HepG2 (cell line): ENCODE results near the gene POLRMT. TPM values are rescaled to one million over a fixed set of nuclear protein-coding genes. Genes with fewer than 3 reads are reported as not detected.

ENCODE experiments used
- ARID2 ChIP-seq: sonication (generic); formaldehyde crosslinking; IDR thresholded peaks from 2 replicates; pipeline ENCODE4 v1.8.1; 2022; ENCODE audit warnings: mild to moderate bottlenecking, missing genetic modification reagents, borderline replicate concordance
- EP300 ChIP-seq, 3 experiments: sonication (generic) in 1 of 3; formaldehyde crosslinking in 1 of 3; IDR thresholded peaks; 2 replicates each; pipeline versions ENCODE4 v1.5.1 to v1.6.1; 2011 to 2020; ENCODE audit warnings: low read depth in 2 of 3, low read length in 2 of 3, borderline replicate concordance in 1 of 3, improper control_type of control experiment in 1 of 3, mild to moderate bottlenecking in 1 of 3, missing genetic modification reagents in 1 of 3, moderate library complexity in 1 of 3
- GATAD1 ChIP-seq: IDR thresholded peaks from 2 replicates; pipeline ENCODE4 v1.6.1; 2016; ENCODE audit warnings: missing genetic modification reagents, missing compliant biosample characterization
- HNRNPL ChIP-seq: fragments of 200-400 bp; formaldehyde crosslinking; IDR thresholded peaks from 2 replicates; pipeline ENCODE4 v1.6.1; 2017; ENCODE audit warnings: mild to moderate bottlenecking, low read depth, low read length
- MXD1 ChIP-seq: sonication (generic); formaldehyde crosslinking; IDR thresholded peaks from 2 replicates; pipeline ENCODE4 v1.4.0; 2020; ENCODE audit warnings: mild to moderate bottlenecking, missing genetic modification reagents
- MYC ChIP-seq: sonication (generic); formaldehyde crosslinking; IDR thresholded peaks from 2 replicates; pipeline ENCODE4 v1.9.0; 2021; ENCODE audit warnings: missing genetic modification reagents, borderline replicate concordance
- PPARG ChIP-seq: conservative IDR thresholded peaks from 2 replicates; pipeline ENCODE4 v1.6.1; 2016; ENCODE audit warnings: missing biosample characterization, missing genetic modification reagents
- REXO4 ChIP-seq: sonication (generic); formaldehyde crosslinking; IDR thresholded peaks from 2 replicates; pipeline ENCODE4 v1.8.0; 2022; ENCODE audit warnings: missing genetic modification reagents, mild to moderate bottlenecking, borderline replicate concordance
- SAP130 ChIP-seq: IDR thresholded peaks from 2 replicates; pipeline ENCODE4 v1.6.1; 2016; ENCODE audit warnings: low read depth
- SRF ChIP-seq: IDR thresholded peaks from 2 replicates; pipeline ENCODE4 v1.6.1; 2011; ENCODE audit warnings: mild to moderate bottlenecking, low read depth, low read length, moderate library complexity
- ZNF232 ChIP-seq: sonication (generic); formaldehyde crosslinking; IDR thresholded peaks from 2 replicates; pipeline ENCODE4 v1.4.0; 2020; ENCODE audit warnings: missing genetic modification reagents, borderline replicate concordance
- ZNF44 ChIP-seq: sonication (generic); formaldehyde crosslinking; IDR thresholded peaks from 2 replicates; pipeline ENCODE4 v1.5.1; 2020; ENCODE audit warnings: mild to moderate bottlenecking, missing genetic modification reagents
- ZNF441 ChIP-seq: sonication (generic); formaldehyde crosslinking; IDR thresholded peaks from 2 replicates; pipeline ENCODE4 v1.7.0; 2021; ENCODE audit warnings: missing genetic modification reagents, borderline replicate concordance
- ZNF563 ChIP-seq: sonication (generic); formaldehyde crosslinking; IDR thresholded peaks from 2 replicates; pipeline ENCODE4 v1.8.0; 2022; ENCODE audit warnings: mild to moderate bottlenecking, moderate library complexity, missing genetic modification reagents
- ZNF614 ChIP-seq: IDR thresholded peaks from 2 replicates; pipeline ENCODE4 v1.6.1; 2018; ENCODE audit warnings: missing biosample characterization, missing genetic modification reagents, inconsistent platforms, borderline replicate concordance
- ZNF619 ChIP-seq: sonication (generic); formaldehyde crosslinking; IDR thresholded peaks from 2 replicates; pipeline ENCODE4 v1.4.0; 2020; ENCODE audit warnings: mild to moderate bottlenecking, missing genetic modification reagents
- polyA plus RNA-seq, 8 experiments: library from polyadenylated mRNA; depleted of rRNA in 3 of 8; stranded (reverse) in 7 of 8; unstranded in 1 of 8; fragments of >200 nt; fragmentation: Illumina TruSeq in 4 of 8; extraction: Trizol in 4 of 8; gene quantifications; 2 replicates each; pipeline versions ENCODE4 v1.2.1 to v1.2.3, GENCODE V29; 2011 to 2016; ENCODE audit warnings: low read depth in 4 of 8, missing spikeins in 1 of 8, mixed read lengths in 1 of 8; ENCODE audit not compliant: insufficient read depth in 1 of 8
- total RNA-seq, 5 experiments: library from RNA; depleted of rRNA; stranded (reverse); fragments of >200 nt; fragmentation: Illumina TruSeq; extraction: Trizol; gene quantifications; 2 replicates each; pipeline ENCODE4 v1.2.3, GENCODE V29; 2016; ENCODE audit warnings: low read depth in 1 of 5
- TF ChIP-seq, protein P1 (sequence below): sonication (generic); formaldehyde crosslinking; IDR thresholded peaks from 2 replicates; pipeline ENCODE4 v1.4.0; 2020; ENCODE audit warnings: missing genetic modification reagents, borderline replicate concordance
- TF ChIP-seq, protein P2 (sequence below): sonication (generic); formaldehyde crosslinking; IDR thresholded peaks from 2 replicates; pipeline ENCODE4 v1.4.0; 2020; ENCODE audit warnings: missing genetic modification reagents
- TF ChIP-seq, protein P3 (sequence below): sonication (generic); formaldehyde crosslinking; IDR thresholded peaks from 2 replicates; pipeline ENCODE4 v1.4.0; 2020; ENCODE audit warnings: missing genetic modification reagents

Gene POLRMT
- total and polyA plus RNA-seq, 2 of the 13 experiments (the other 11 are each of a cell fraction or from before 2014, with no cell fraction given), result 78.0 to 101 TPM

- TF ChIP-seq GATAD1 (peak; percentile 65), ZNF441 (CRISPR knock-in tag) (peak; percentile 96), HNRNPL (no peak), MYC (CRISPR knock-in tag) (peak; percentile 22; the same call in 1 of the 2 replicates), SAP130 (peak; percentile 94), ARID2 (no peak), ZNF44 (CRISPR knock-in tag) (no peak), ZNF563 (CRISPR knock-in tag) (peak; percentile 91), PPARG (CRISPR knock-in tag) (0 out of 2 replicates have a peak, but pooled peaks have one; percentile 15), EP300 (IDR thresholded peaks at IDR 0.05; ENCODE audit: low read depth in 2 of 2, low read length in 2 of 2) (0 out of 4 replicates have a peak, but pooled peaks of 1 of the 2 experiments have one; percentile 23), EP300 (CRISPR knock-in tag; IDR thresholded peaks at IDR 0.05; ENCODE audit: borderline replicate concordance) (no peak), MXD1 (CRISPR knock-in tag) (peak; percentile 23; the same call in 1 of the 2 replicates), ZNF614 (CRISPR knock-in tag) (peak; percentile 79; the same call in 1 of the 2 replicates), REXO4 (no peak), ZNF232 (0 out of 2 replicates have a peak, but pooled peaks have one; percentile 46), ZNF619 (CRISPR knock-in tag) (0 out of 2 replicates have a peak, but pooled peaks have one; percentile 52), SRF (no peak)
- TF ChIP-seq, protein P1, sequence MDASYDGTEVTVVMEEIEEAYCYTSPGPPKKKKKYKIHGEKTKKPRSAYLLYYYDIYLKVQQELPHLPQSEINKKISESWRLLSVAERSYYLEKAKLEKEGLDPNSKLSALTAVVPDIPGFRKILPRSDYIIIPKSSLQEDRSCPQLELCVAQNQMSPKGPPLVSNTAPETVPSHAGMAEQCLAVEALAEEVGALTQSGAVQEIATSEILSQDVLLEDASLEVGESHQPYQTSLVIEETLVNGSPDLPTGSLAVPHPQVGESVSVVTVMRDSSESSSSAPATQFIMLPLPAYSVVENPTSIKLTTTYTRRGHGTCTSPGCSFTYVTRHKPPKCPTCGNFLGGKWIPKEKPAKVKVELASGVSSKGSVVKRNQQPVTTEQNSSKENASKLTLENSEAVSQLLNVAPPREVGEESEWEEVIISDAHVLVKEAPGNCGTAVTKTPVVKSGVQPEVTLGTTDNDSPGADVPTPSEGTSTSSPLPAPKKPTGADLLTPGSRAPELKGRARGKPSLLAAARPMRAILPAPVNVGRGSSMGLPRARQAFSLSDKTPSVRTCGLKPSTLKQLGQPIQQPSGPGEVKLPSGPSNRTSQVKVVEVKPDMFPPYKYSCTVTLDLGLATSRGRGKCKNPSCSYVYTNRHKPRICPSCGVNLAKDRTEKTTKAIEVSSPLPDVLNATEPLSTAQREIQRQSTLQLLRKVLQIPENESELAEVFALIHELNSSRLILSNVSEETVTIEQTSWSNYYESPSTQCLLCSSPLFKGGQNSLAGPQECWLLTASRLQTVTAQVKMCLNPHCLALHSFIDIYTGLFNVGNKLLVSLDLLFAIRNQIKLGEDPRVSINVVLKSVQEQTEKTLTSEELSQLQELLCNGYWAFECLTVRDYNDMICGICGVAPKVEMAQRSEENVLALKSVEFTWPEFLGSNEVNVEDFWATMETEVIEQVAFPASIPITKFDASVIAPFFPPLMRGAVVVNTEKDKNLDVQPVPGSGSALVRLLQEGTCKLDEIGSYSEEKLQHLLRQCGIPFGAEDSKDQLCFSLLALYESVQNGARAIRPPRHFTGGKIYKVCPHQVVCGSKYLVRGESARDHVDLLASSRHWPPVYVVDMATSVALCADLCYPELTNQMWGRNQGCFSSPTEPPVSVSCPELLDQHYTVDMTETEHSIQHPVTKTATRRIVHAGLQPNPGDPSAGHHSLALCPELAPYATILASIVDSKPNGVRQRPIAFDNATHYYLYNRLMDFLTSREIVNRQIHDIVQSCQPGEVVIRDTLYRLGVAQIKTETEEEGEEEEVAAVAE, result peak; percentile 33; the same call in 1 of the 2 replicates
- TF ChIP-seq, protein P2, sequence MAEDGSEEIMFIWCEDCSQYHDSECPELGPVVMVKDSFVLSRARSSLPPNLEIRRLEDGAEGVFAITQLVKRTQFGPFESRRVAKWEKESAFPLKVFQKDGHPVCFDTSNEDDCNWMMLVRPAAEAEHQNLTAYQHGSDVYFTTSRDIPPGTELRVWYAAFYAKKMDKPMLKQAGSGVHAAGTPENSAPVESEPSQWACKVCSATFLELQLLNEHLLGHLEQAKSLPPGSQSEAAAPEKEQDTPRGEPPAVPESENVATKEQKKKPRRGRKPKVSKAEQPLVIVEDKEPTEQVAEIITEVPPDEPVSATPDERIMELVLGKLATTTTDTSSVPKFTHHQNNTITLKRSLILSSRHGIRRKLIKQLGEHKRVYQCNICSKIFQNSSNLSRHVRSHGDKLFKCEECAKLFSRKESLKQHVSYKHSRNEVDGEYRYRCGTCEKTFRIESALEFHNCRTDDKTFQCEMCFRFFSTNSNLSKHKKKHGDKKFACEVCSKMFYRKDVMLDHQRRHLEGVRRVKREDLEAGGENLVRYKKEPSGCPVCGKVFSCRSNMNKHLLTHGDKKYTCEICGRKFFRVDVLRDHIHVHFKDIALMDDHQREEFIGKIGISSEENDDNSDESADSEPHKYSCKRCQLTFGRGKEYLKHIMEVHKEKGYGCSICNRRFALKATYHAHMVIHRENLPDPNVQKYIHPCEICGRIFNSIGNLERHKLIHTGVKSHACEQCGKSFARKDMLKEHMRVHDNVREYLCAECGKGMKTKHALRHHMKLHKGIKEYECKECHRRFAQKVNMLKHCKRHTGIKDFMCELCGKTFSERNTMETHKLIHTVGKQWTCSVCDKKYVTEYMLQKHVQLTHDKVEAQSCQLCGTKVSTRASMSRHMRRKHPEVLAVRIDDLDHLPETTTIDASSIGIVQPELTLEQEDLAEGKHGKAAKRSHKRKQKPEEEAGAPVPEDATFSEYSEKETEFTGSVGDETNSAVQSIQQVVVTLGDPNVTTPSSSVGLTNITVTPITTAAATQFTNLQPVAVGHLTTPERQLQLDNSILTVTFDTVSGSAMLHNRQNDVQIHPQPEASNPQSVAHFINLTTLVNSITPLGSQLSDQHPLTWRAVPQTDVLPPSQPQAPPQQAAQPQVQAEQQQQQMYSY (CRISPR knock-in tag), result peak; percentile 36; the same call in 1 of the 2 replicates
- TF ChIP-seq, protein P3, sequence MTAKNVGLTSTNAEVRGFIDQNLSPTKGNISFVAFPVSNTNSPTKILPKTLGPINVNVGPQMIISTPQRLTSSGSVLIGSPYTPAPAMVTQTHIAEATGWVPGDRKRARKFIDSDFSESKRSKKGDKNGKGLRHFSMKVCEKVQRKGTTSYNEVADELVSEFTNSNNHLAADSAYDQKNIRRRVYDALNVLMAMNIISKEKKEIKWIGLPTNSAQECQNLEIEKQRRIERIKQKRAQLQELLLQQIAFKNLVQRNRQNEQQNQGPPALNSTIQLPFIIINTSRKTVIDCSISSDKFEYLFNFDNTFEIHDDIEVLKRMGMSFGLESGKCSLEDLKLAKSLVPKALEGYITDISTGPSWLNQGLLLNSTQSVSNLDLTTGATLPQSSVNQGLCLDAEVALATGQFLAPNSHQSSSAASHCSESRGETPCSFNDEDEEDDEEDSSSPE, result peak; percentile 50; the same call in 1 of the 2 replicates
Measured at GRCh38 chr19:572140-572742, 61.1 kb downstream of the POLRMT start, which contains the start of gene BSG (continued).
